NCI-H69 (cell line): Measurements from ENCODE around the gene PRDM16.

Experiments
- DNase-seq: peaks from one replicate; lab custom pipeline; 2025; lab: John Stamatoyannopoulos, UW

PRDM16 gene

GRCh38 chr1:3244025-3244926 is 175.3 kb downstream of the PRDM16 start:
- no peak for DNase-seq

GRCh38 chr1:3244927-3245315 is 175.9 kb downstream of the PRDM16 start:
- no peak for DNase-seq

- no peak for DNase-seq
Observed at GRCh38 chr1:3245344-3245743, 176.3 kb downstream of the PRDM16 start.

- DNase-seq: no peak
Observed at GRCh38 chr1:3245768-3246167, 176.8 kb downstream of the PRDM16 start.

GRCh38 chr1:3246251-3246650 is 177.2 kb downstream of the PRDM16 start:
- DNase-seq: no peak

GRCh38 chr1:3247521-3248121 is 178.6 kb downstream of the PRDM16 start:
- DNase-seq: peak; percentile 8

GRCh38 chr1:3248155-3249141 is 179.4 kb downstream of the PRDM16 start:
- no peak for DNase-seq

GRCh38 chr1:3249231-3249630 is 180.2 kb downstream of the PRDM16 start:
- no peak for DNase-seq

GRCh38 chr1:3249631-3250501 is 180.9 kb downstream of the PRDM16 start:
- no peak for DNase-seq

- no peak for DNase-seq
Observed at GRCh38 chr1:3250624-3251023, 181.6 kb downstream of the PRDM16 start.

GRCh38 chr1:3251099-3251806 is 182.2 kb downstream of the PRDM16 start:
- no peak for DNase-seq

- peak; percentile 2 for DNase-seq
Observed at GRCh38 chr1:3251807-3252428, 182.9 kb downstream of the PRDM16 start.

- DNase-seq: no peak
Observed at GRCh38 chr1:3255680-3256079, 186.7 kb downstream of the PRDM16 start.

GRCh38 chr1:3257788-3258187 is 188.8 kb downstream of the PRDM16 start:
- DNase-seq: no peak

- DNase-seq: no peak
Observed at GRCh38 chr1:3258386-3259003, 189.5 kb downstream of the PRDM16 start.

GRCh38 chr1:3259020-3259419 is 190.0 kb downstream of the PRDM16 start:
- no peak for DNase-seq

- no peak for DNase-seq
Observed at GRCh38 chr1:3261007-3261968, 192.3 kb downstream of the PRDM16 start.

GRCh38 chr1:3261969-3262579 is 193.1 kb downstream of the PRDM16 start:
- DNase-seq: no peak
